Liver (tissue), 3 donors: ENCODE measurements around the gene KRTAP21-1.

Experiments
- ATF3 ChIP-seq: IDR thresholded peaks from 2 replicates; pipeline ENCODE4 v1.6.1; 2016; ENCODE audit warnings: antibody characterized with exemption
- CTCF ChIP-seq: fragments of 150-350 bp; IDR thresholded peaks from 2 replicates; pipeline ENCODE4 v1.5.1; 2017; ENCODE audit warnings: improper control_type of control experiment, low read depth, low read length; ENCODE audit not compliant: missing input control
- EGR1 ChIP-seq, 2 donors: IDR thresholded peaks; 2 replicates each; pipeline ENCODE4 v1.6.1; 2016 to 2018; ENCODE audit warnings: antibody characterized with exemption in 2 of 2, low read depth in 2 of 2
- GABPA ChIP-seq, 2 donors: IDR thresholded peaks in 1 of 2; conservative IDR thresholded peaks in 1 of 2; 2 replicates each; pipeline ENCODE4 v1.6.1; 2016; ENCODE audit warnings: antibody characterized with exemption in 2 of 2, mild to moderate bottlenecking in 1 of 2, moderate library complexity in 1 of 2
- JUND ChIP-seq, 2 donors: IDR thresholded peaks; 2 replicates each; pipeline ENCODE4 v1.6.1; 2016; ENCODE audit warnings: antibody characterized with exemption in 2 of 2
- NR2F2 ChIP-seq: IDR thresholded peaks from 2 replicates; pipeline ENCODE4 v1.6.1; 2016; ENCODE audit warnings: antibody characterized with exemption
- donor health status: healthy.
- donor health status: healthy.

GRCh38 chr21:30747159-30747558 lies 8.1 kb downstream of the KRTAP21-1 start, which contains the start of gene KRTAP21-2:
- no peak for TF ChIP-seq NR2F2
- no peak for TF ChIP-seq EGR1 (IDR thresholded peaks at IDR 0.05; ENCODE audit: low read depth in 2 of 2)
- no peak for TF ChIP-seq CTCF
- no peak for TF ChIP-seq ATF3
- TF ChIP-seq JUND (IDR thresholded peaks at IDR 0.05), result no peak
- no peak for TF ChIP-seq GABPA (IDR thresholded peaks at IDR 0.05 in 1 of 2, conservative IDR thresholded peaks at IDR 0.05 in 1 of 2)
